HG03575 (cell line): Measurements from ENCODE around the gene AIFM3.

Experiments
- ATAC-seq: cut with Tn5 transposase; IDR thresholded peaks from one replicate; pipeline ENCODE4 v1.9.1; 2021; ENCODE audit not compliant: unreplicated experiment, insufficient number of reproducible peaks, low FRiP score; ENCODE audit errors: extremely low read depth

AIFM3 gene

GRCh38 chr22:20981787-20982562 lies 14.9 kb downstream of the AIFM3 start, which contains the start of gene LZTR1:
TSS of gene LZTR1 (plus strand) at chr22:20982297. CDS start at chr22:20982372, 75 bp downstream.
- ATAC-seq: no peak

GRCh38 chr22:20982563-20982882 lies 15.5 kb downstream of the AIFM3 start:
- no peak for ATAC-seq

GRCh38 chr22:20983081-20983771 lies 16.2 kb downstream of the AIFM3 start:
- ATAC-seq: no peak

- ATAC-seq: no peak
These were observed 18.7 kb downstream of the AIFM3 start for GRCh38 chr22:20985720-20986119.

- ATAC-seq: no peak
These were observed 19.3 kb downstream of the AIFM3 start for GRCh38 chr22:20986365-20986764.

- no peak for ATAC-seq
These were observed 20.3 kb downstream of the AIFM3 start for GRCh38 chr22:20987375-20987774.

GRCh38 chr22:20988573-20989322 lies 21.7 kb downstream of the AIFM3 start:
- no peak for ATAC-seq

- no peak for ATAC-seq
These were observed 22.5 kb downstream of the AIFM3 start for GRCh38 chr22:20989323-20990138.

- no peak for ATAC-seq
These were observed 23.4 kb downstream of the AIFM3 start for GRCh38 chr22:20990184-20991180.

- ATAC-seq: no peak
These were observed 24.4 kb downstream of the AIFM3 start for GRCh38 chr22:20991252-20992055.

GRCh38 chr22:20992056-20992442 lies 25.0 kb downstream of the AIFM3 start:
- ATAC-seq: no peak

GRCh38 chr22:20992456-20993303 lies 25.6 kb downstream of the AIFM3 start:
- ATAC-seq: no peak

- ATAC-seq: no peak
These were observed 26.5 kb downstream of the AIFM3 start for GRCh38 chr22:20993304-20994127.

GRCh38 chr22:20994128-20994901 lies 27.3 kb downstream of the AIFM3 start:
- ATAC-seq: no peak

- ATAC-seq: no peak
These were observed 27.8 kb downstream of the AIFM3 start for GRCh38 chr22:20994902-20995241.
